Smooth muscle cell (in vitro differentiated cells): ENCODE measurements around the gene RABGGTA. TPM values are rescaled to one million over a fixed set of nuclear protein-coding genes. Genes with fewer than 3 reads are reported as not detected.

Experiments used
- DNase-seq: peaks from one replicate; lab custom pipeline; 2025; ENCODE audit not compliant: unreplicated experiment; lab: John Stamatoyannopoulos, UW
- H2AFZ ChIP-seq: fragments of 200-600 bp; sonication (generic); 2 replicates; pipeline ENCODE4 v1.6.0; 2016; ENCODE audit warnings: antibody characterized with exemption, low read depth, mild to moderate bottlenecking
- H3F3A ChIP-seq: fragments of 200-600 bp; sonication (generic); 2 replicates; pipeline ENCODE4 v1.6.0; 2017; ENCODE audit warnings: antibody characterized with exemption, low read depth
- H3K27ac ChIP-seq: fragments of 200-600 bp; sonication (generic); 2 replicates; pipeline ENCODE4 v1.5.1; 2016; ENCODE audit warnings: low read depth, mild to moderate bottlenecking
- H3K27me3 ChIP-seq: fragments of 200-600 bp; sonication (generic); 2 replicates; pipeline ENCODE4 v1.6.1; 2016; ENCODE audit warnings: low read depth, mild to moderate bottlenecking
- H3K36me3 ChIP-seq: fragments of 200-600 bp; sonication (generic); 2 replicates; pipeline ENCODE4 v1.5.1; 2016; ENCODE audit warnings: low read depth
- H3K4me1 ChIP-seq: fragments of 200-600 bp; sonication (generic); 2 replicates; pipeline ENCODE4 v1.5.1; 2016; ENCODE audit warnings: low read depth
- H3K4me2 ChIP-seq: fragments of 200-600 bp; sonication (generic); 2 replicates; pipeline ENCODE4 v1.6.0; 2016; ENCODE audit warnings: mild to moderate bottlenecking
- H3K4me3 ChIP-seq: fragments of 200-600 bp; sonication (generic); 2 replicates; pipeline ENCODE4 v1.5.1; 2016; ENCODE audit warnings: mild to moderate bottlenecking
- H3K79me2 ChIP-seq: fragments of 200-600 bp; sonication (generic); 2 replicates; pipeline ENCODE4 v1.6.0; 2016; ENCODE audit warnings: low read depth, mild to moderate bottlenecking
- H3K9ac ChIP-seq: fragments of 200-600 bp; sonication (generic); 2 replicates; pipeline ENCODE4 v1.6.0; 2016; ENCODE audit warnings: low read depth
- H3K9me3 ChIP-seq: fragments of 200-600 bp; sonication (generic); replicated peaks from 2 replicates; pipeline ENCODE4 v1.5.1; 2016; ENCODE audit warnings: low read depth
- H4K20me1 ChIP-seq: fragments of 200-600 bp; sonication (generic); 2 replicates; pipeline ENCODE4 v1.6.0; 2016; ENCODE audit warnings: low read depth
- WGBS: methylation state at CpG from one replicate; pipeline ENCODE4 v1.1.7; 2016; ENCODE audit warnings: low lambda C conversion rate; 5-methylcytosine and 5-hydroxymethylcytosine counted together
- polyA plus RNA-seq: library from polyadenylated mRNA; unstranded; fragments of >200 nt; fragmentation: Nextera tagmentation; extraction: Ambion mirVana; gene quantifications from 2 replicates; pipeline ENCODE4 v1.2.1, GENCODE V29; 2016
- total RNA-seq: library from RNA; depleted of rRNA; stranded (reverse); fragments of >200 nt; gene quantifications from 2 replicates; pipeline ENCODE4 v1.2.3, GENCODE V29; 2014
- TF ChIP-seq, protein P1 (sequence below): fragments of 200-600 bp; sonication (generic); IDR thresholded peaks from 2 replicates; pipeline ENCODE4 v1.5.1; 2017; ENCODE audit warnings: borderline replicate concordance, mild to moderate bottlenecking, antibody characterized with exemption; ENCODE audit not compliant: insufficient read depth, poor library complexity, severe bottlenecking

The RABGGTA gene
- total and polyA plus RNA-seq, 2 experiments from 2014 or later: 18.5 to 33.4 TPM

- Histone ChIP-seq H3K4me3 (no peak overlapping the region), H2AFZ (no peak overlapping the region), H3F3A (no peaks in the 10 kb centered on the region), H3K27me3 (no peaks in the 10 kb centered on the region), H3K36me3 (no peaks in the 10 kb centered on the region), H3K4me1 (no peaks in the 10 kb centered on the region), H3K9ac (no peak overlapping the region), H4K20me1 (no peaks in the 10 kb centered on the region), H3K9me3 (no peaks in the 10 kb centered on the region), H3K4me2 (no peak overlapping the region), H3K79me2 (no peaks in the 10 kb centered on the region), H3K27ac (no peak overlapping the region)
- 91% methylated on average over 7 of the region's 7 CpGs for WGBS
- DNase-seq: no peak
- TF ChIP-seq, protein P1, sequence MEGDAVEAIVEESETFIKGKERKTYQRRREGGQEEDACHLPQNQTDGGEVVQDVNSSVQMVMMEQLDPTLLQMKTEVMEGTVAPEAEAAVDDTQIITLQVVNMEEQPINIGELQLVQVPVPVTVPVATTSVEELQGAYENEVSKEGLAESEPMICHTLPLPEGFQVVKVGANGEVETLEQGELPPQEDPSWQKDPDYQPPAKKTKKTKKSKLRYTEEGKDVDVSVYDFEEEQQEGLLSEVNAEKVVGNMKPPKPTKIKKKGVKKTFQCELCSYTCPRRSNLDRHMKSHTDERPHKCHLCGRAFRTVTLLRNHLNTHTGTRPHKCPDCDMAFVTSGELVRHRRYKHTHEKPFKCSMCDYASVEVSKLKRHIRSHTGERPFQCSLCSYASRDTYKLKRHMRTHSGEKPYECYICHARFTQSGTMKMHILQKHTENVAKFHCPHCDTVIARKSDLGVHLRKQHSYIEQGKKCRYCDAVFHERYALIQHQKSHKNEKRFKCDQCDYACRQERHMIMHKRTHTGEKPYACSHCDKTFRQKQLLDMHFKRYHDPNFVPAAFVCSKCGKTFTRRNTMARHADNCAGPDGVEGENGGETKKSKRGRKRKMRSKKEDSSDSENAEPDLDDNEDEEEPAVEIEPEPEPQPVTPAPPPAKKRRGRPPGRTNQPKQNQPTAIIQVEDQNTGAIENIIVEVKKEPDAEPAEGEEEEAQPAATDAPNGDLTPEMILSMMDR: no peak
Observed at GRCh38 chr14:24308342-24309124, 37.1 kb upstream of the RABGGTA start.

GRCh38 chr14:24307575-24308341, 36.4 kb upstream of the RABGGTA start, which contains the start of gene CIDEB:
TSS of gene CIDEB (minus strand) at chr14:24307977. CDS start at chr14:24307858, 119 bp downstream.
- DNase-seq: peak; percentile 14
- 69% methylated on average over 6 of the region's 6 CpGs for WGBS

GRCh38 chr14:24307156-24307574, 35.8 kb upstream of the RABGGTA start:
- Histone ChIP-seq H3K4me2 (no peak overlapping the region), H3K36me3 (no peaks in the 10 kb centered on the region), H3K4me3 (peak overlapping the region; percentile 17), H4K20me1 (no peaks in the 10 kb centered on the region), H3F3A (no peaks in the 10 kb centered on the region), H3K9me3 (no peaks in the 10 kb centered on the region), H3K27me3 (no peaks in the 10 kb centered on the region), H3K4me1 (no peaks in the 10 kb centered on the region), H3K9ac (no peak overlapping the region), H3K79me2 (no peaks in the 10 kb centered on the region), H2AFZ (no peak overlapping the region), H3K27ac (no peak overlapping the region)
- TF ChIP-seq, protein P1: no peak
- WGBS: 87% methylated on average over 11 of the region's 11 CpGs
- no peak for DNase-seq

More at GRCh38 chr14:24307575-24308341, 36.4 kb upstream of the RABGGTA start, which contains the start of gene CIDEB:
- H3K9me3 ChIP-seq: no peaks in the 10 kb centered on the region
- H3K36me3 ChIP-seq: no peaks in the 10 kb centered on the region
- H3F3A ChIP-seq: no peaks in the 10 kb centered on the region
- no peaks in the 10 kb centered on the region for H3K27me3 ChIP-seq
- H2AFZ ChIP-seq: no peak within 1 kb of the TSS
- H3K79me2 ChIP-seq: no peaks in the 10 kb centered on the region
- H3K27ac ChIP-seq: no peak within 1 kb of the TSS
- H4K20me1 ChIP-seq: no peaks in the 10 kb centered on the region
- no peak within 1 kb of the TSS for H3K4me2 ChIP-seq
- H3K4me3 ChIP-seq: peak within 1 kb of the TSS; percentile 17
- H3K4me1 ChIP-seq: no peaks in the 10 kb centered on the region
- TF ChIP-seq, protein P1: peak; percentile 87
- H3K9ac ChIP-seq: no peak within 1 kb of the TSS
